DND-41 (cell line): ENCODE data around the gene OCA2.

Experiments
- ATAC-seq: fragments of 200-7000 bp; cut with Tn5 transposase; 3 replicates; pipeline ENCODE4 v1.9.1; 2021; ENCODE audit warnings: low read depth; ENCODE audit not compliant: insufficient read depth
- DNase-seq: peaks from one replicate; pipeline ENCODE4 v3.0.0-alpha.2; 2020
- H2AFZ ChIP-seq: 2 replicates; pipeline ENCODE4 v1.6.0; 2012; ENCODE audit warnings: low read depth, low read length
- H3K27ac ChIP-seq: 2 replicates; pipeline ENCODE4 v1.5.1; 2012; ENCODE audit warnings: low read length, inconsistent platforms
- H3K27me3 ChIP-seq: fragments of 200-600 bp; sonication (generic); 2 replicates; pipeline ENCODE4 v1.6.0; 2012; ENCODE audit warnings: low read length, mild to moderate bottlenecking, inconsistent platforms; ENCODE audit not compliant: insufficient read depth, poor library complexity
- H3K36me3 ChIP-seq: 2 replicates; pipeline ENCODE4 v1.5.1; 2012; ENCODE audit warnings: low read length, inconsistent platforms; ENCODE audit not compliant: insufficient read depth
- H3K4me1 ChIP-seq: 2 replicates; pipeline ENCODE4 v1.5.1; 2012; ENCODE audit warnings: mild to moderate bottlenecking, low read length; ENCODE audit not compliant: insufficient read depth
- H3K4me2 ChIP-seq: 2 replicates; pipeline ENCODE4 v1.6.0; 2012; ENCODE audit warnings: mild to moderate bottlenecking, moderate library complexity, low read length, inconsistent platforms; ENCODE audit not compliant: insufficient read depth
- H3K4me3 ChIP-seq, 2 experiments: fragments of 200-600 bp in 1 of 2; shearing (Covaris generic) in 1 of 2; 2 replicates each; pipeline ENCODE4 v1.5.1; 2012 to 2016; ENCODE audit warnings: inconsistent platforms in 2 of 2, low read length in 2 of 2, mild to moderate bottlenecking in 2 of 2, low read depth in 1 of 2, moderate library complexity in 1 of 2
- H3K79me2 ChIP-seq: 2 replicates; pipeline ENCODE4 v1.6.0; 2012; ENCODE audit warnings: low read length, inconsistent platforms; ENCODE audit not compliant: insufficient read depth
- H3K9ac ChIP-seq: 2 replicates; pipeline ENCODE4 v1.6.0; 2012; ENCODE audit warnings: low read depth, mild to moderate bottlenecking, inconsistent platforms, low read length, moderate library complexity
- H3K9me3 ChIP-seq: 2 replicates; pipeline ENCODE4 v1.5.1; 2012; ENCODE audit warnings: low read length, moderate library complexity, mild to moderate bottlenecking, inconsistent platforms; ENCODE audit not compliant: insufficient read depth, severe bottlenecking
- H4K20me1 ChIP-seq: 2 replicates; pipeline ENCODE4 v1.6.0; 2012; ENCODE audit warnings: low read length; ENCODE audit not compliant: insufficient read depth
- EZH2 ChIP-seq: IDR thresholded peaks from 3 replicates; pipeline ENCODE4 v1.6.1; 2012; ENCODE audit warnings: borderline replicate concordance, low read depth, mild to moderate bottlenecking, moderate library complexity, low read length, inconsistent platforms; ENCODE audit not compliant: severe bottlenecking
- TF ChIP-seq, protein P1 (sequence below): IDR thresholded peaks from 2 replicates; pipeline ENCODE4 v1.5.1; 2012; ENCODE audit warnings: borderline replicate concordance, low read length, moderate library complexity, mild to moderate bottlenecking; ENCODE audit not compliant: poor library complexity, severe bottlenecking; ENCODE audit errors: extremely low read depth

OCA2 gene

DNA sequence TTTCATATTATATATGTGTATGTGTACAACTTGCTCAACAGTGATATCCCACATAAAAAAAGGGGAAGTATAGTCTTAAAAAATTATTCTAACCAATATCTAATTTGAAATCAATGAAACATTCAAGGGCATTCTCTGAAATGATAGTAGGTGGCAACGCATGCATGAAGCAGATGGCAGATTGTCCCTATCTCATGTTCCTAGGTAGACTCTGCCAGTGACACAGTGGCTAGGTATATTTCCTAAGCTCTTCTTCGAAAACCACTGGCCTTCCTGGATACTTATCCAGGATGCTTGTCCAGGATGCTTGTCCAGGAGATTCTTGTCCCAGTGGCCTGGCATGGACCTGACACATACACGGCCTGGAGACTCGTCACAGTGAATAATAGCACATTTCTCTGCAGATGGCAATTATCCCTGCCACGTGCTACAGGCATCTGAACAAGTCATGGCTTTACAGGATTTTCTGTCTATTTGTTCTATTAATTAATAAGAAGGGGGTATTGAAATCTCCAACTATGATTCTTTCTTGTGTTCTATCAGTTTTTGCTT is 54.9 kb downstream of the OCA2 start:
- no peaks in the 10 kb centered on the region for H3K36me3 ChIP-seq
- no peak for TF ChIP-seq EZH2
- TF ChIP-seq, protein P1, sequence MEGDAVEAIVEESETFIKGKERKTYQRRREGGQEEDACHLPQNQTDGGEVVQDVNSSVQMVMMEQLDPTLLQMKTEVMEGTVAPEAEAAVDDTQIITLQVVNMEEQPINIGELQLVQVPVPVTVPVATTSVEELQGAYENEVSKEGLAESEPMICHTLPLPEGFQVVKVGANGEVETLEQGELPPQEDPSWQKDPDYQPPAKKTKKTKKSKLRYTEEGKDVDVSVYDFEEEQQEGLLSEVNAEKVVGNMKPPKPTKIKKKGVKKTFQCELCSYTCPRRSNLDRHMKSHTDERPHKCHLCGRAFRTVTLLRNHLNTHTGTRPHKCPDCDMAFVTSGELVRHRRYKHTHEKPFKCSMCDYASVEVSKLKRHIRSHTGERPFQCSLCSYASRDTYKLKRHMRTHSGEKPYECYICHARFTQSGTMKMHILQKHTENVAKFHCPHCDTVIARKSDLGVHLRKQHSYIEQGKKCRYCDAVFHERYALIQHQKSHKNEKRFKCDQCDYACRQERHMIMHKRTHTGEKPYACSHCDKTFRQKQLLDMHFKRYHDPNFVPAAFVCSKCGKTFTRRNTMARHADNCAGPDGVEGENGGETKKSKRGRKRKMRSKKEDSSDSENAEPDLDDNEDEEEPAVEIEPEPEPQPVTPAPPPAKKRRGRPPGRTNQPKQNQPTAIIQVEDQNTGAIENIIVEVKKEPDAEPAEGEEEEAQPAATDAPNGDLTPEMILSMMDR, result no peak
- H3K27ac ChIP-seq, result no peak overlapping the region
- no peak overlapping the region for H3K4me3 ChIP-seq
- no peaks in the 10 kb centered on the region for H3K9me3 ChIP-seq
- no peak overlapping the region for H3K9ac ChIP-seq
- H3K4me2 ChIP-seq, result no peak overlapping the region
- H3K79me2 ChIP-seq, result no peaks in the 10 kb centered on the region
- no peaks in the 10 kb centered on the region for H3K27me3 ChIP-seq
- ATAC-seq, result no peak
- no peaks in the 10 kb centered on the region for H3K4me1 ChIP-seq
- no peaks in the 10 kb centered on the region for H4K20me1 ChIP-seq
- H2AFZ ChIP-seq, result no peak overlapping the region
- no peak for DNase-seq

DNA sequence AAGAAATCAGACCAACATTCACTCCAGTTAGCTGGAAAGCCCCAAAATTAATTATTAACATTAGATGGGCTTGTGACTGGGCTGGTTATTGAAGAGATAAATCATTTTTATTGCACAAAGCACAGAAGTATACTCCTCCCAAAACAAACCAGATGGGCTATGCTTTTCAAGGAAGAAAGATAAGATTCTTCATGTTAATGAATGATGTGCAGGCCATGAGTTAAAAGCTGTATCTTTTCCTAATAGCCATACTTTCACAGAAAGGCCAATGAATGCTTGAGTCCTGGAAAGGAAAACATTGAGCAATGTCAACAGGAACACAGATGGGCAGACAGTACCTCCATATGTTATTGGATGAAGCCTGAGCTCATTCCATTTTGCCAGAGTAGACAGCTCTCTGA is 55.4 kb downstream of the OCA2 start:
- H3K4me2 ChIP-seq, result no peak overlapping the region
- no peaks in the 10 kb centered on the region for H3K9me3 ChIP-seq
- H3K4me1 ChIP-seq, result no peaks in the 10 kb centered on the region
- H3K79me2 ChIP-seq, result no peaks in the 10 kb centered on the region
- no peak for DNase-seq
- no peaks in the 10 kb centered on the region for H3K27me3 ChIP-seq
- no peak overlapping the region for H3K27ac ChIP-seq
- H2AFZ ChIP-seq, result no peak overlapping the region
- H4K20me1 ChIP-seq, result no peaks in the 10 kb centered on the region
- no peak overlapping the region for H3K9ac ChIP-seq
- ATAC-seq, result no peak
- TF ChIP-seq, protein P1, result no peak
- no peak for TF ChIP-seq EZH2
- H3K4me3 ChIP-seq, result no peak overlapping the region
- no peaks in the 10 kb centered on the region for H3K36me3 ChIP-seq

DNA sequence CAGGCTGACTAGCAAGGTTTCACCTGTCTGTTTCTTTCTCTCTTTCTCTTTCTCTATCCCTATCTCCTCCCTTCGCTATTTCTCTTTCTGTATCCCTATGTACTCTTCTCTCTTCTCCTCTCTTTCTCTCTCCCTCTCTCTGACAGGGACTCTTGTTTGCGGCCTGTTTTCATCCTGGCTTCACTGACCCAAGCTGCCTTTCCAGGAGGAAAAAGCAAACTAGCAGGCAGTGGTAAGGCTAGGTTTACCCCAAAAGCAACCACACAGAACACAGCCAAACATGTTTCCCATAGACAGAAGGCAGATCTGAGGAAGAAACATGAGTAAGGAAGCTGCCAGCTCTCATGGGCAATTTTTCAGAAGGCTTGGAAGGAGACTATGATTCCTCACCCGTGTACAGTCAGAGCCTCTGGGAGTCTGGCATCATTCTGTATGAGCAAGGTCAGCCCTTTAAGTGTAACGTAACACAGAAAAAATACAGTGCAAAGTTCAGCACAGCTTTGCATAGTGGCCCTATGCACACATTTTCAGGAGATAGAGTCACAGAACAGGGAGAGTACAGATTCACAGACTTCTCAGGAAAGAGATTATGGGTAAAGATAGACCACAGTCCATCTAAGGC is 61.0 kb downstream of the OCA2 start:
- H3K4me2 ChIP-seq, result no peak overlapping the region
- TF ChIP-seq, protein P1, result no peak
- TF ChIP-seq EZH2, result no peak

More for the DNA sequence above, 61.0 kb downstream of the OCA2 start:
- no peaks in the 10 kb centered on the region for H3K36me3 ChIP-seq
- no peaks in the 10 kb centered on the region for H3K4me1 ChIP-seq
- no peak overlapping the region for H3K4me3 ChIP-seq
- H3K79me2 ChIP-seq, result no peaks in the 10 kb centered on the region
- H3K9me3 ChIP-seq, result no peaks in the 10 kb centered on the region
- H3K27me3 ChIP-seq, result no peaks in the 10 kb centered on the region
- ATAC-seq (no peak), DNase-seq (no peak)
- no peak overlapping the region for H3K9ac ChIP-seq
- H4K20me1 ChIP-seq, result no peaks in the 10 kb centered on the region
- H2AFZ ChIP-seq, result no peak overlapping the region
- no peak overlapping the region for H3K27ac ChIP-seq
